ENCODE results near the gene ACAP1.
"Not testable (repeated sequence)": the region's sequence is repeated elsewhere in the genome, so short reads cannot be mapped to it uniquely, and the experiment has no call there.

ACAP1 gene

GRCh38 chr17:7357381-7357780 is 21.1 kb downstream of the ACAP1 start:
- no peaks in the 10 kb centered on the region for H3K9me2 ChIP-seq (replicated peaks; ENCODE audit: control insufficient read depth, low read length)
- no peaks in the 10 kb centered on the region for H3K79me2 ChIP-seq (ENCODE audit: control insufficient read depth, low read length)
- H3K27ac ChIP-seq (ENCODE audit: low read depth, low read length) = no peak overlapping the region
- no peaks in the 10 kb centered on the region for H3K36me3 ChIP-seq (ENCODE audit: control insufficient read depth, low read length)
- 0 out of 2 replicates have a peak, but pooled peaks cover 3% of the 10 kb centered on the region for H3F3A ChIP-seq (ENCODE audit: control insufficient read depth, insufficient read depth)
- H3K4me1 ChIP-seq (ENCODE audit: control insufficient read depth, low read length) = peaks cover 10% of the 10 kb centered on the region
- no peak overlapping the region for H3K4me3 ChIP-seq (ENCODE audit: low read length)
- no peak for TF ChIP-seq EZH2phosphoT487 (IDR thresholded peaks at IDR 0.05; ENCODE audit: borderline replicate concordance, low read length)
- no peak for TF ChIP-seq CTCF (IDR thresholded peaks at IDR 0.05; ENCODE audit: low read depth, low read length, poor library complexity, severe bottlenecking)
- H4K20me1 ChIP-seq (ENCODE audit: control insufficient read depth, insufficient read depth, low read depth, low read length) = no peaks in the 10 kb centered on the region
- no peak overlapping the region for H3K4me2 ChIP-seq (ENCODE audit: low read length)
- no peaks in the 10 kb centered on the region for H3K27me3 ChIP-seq (ENCODE audit: control insufficient read depth, low read length)
- H3K9me3 ChIP-seq (ENCODE audit: control insufficient read depth, insufficient read depth, low read length) = no peaks in the 10 kb centered on the region

GRCh38 chr17:7361906-7362305 is 25.6 kb downstream of the ACAP1 start:
- no peaks in the 10 kb centered on the region for H3K9me3 ChIP-seq (ENCODE audit: control insufficient read depth, insufficient read depth, low read length)
- no peaks in the 10 kb centered on the region for H3K27me3 ChIP-seq (ENCODE audit: control insufficient read depth, low read length)
- no peak for TF ChIP-seq EZH2phosphoT487 (IDR thresholded peaks at IDR 0.05; ENCODE audit: borderline replicate concordance, low read length)
- TF ChIP-seq CTCF (IDR thresholded peaks at IDR 0.05; ENCODE audit: low read depth, low read length, poor library complexity, severe bottlenecking) = no peak
- no peak overlapping the region for H3K4me2 ChIP-seq (ENCODE audit: low read length)
- no peaks in the 10 kb centered on the region for H3K4me1 ChIP-seq (ENCODE audit: control insufficient read depth, low read length)
- H3F3A ChIP-seq (ENCODE audit: control insufficient read depth, insufficient read depth) = no peaks in the 10 kb centered on the region
- H4K20me1 ChIP-seq (ENCODE audit: control insufficient read depth, insufficient read depth, low read depth, low read length) = no peaks in the 10 kb centered on the region
- no peaks in the 10 kb centered on the region for H3K9me2 ChIP-seq (replicated peaks; ENCODE audit: control insufficient read depth, low read length)
- no peak overlapping the region for H3K4me3 ChIP-seq (ENCODE audit: low read length)
- H3K36me3 ChIP-seq (ENCODE audit: control insufficient read depth, low read length) = no peaks in the 10 kb centered on the region
- H3K79me2 ChIP-seq (ENCODE audit: control insufficient read depth, low read length) = no peaks in the 10 kb centered on the region
- no peak overlapping the region for H3K27ac ChIP-seq (ENCODE audit: low read depth, low read length)

GRCh38 chr17:7363311-7363710 is 27.0 kb downstream of the ACAP1 start:
- Histone ChIP-seq H3K9me2 (replicated peaks; ENCODE audit: control insufficient read depth, low read length) (no peaks in the 10 kb centered on the region), H3F3A (ENCODE audit: control insufficient read depth, insufficient read depth) (no peaks in the 10 kb centered on the region), H3K4me3 (ENCODE audit: low read length) (no peak overlapping the region), H3K9me3 (ENCODE audit: control insufficient read depth, insufficient read depth, low read length) (no peaks in the 10 kb centered on the region), H3K4me1 (ENCODE audit: control insufficient read depth, low read length) (no peaks in the 10 kb centered on the region), H3K4me2 (ENCODE audit: low read length) (no peak overlapping the region), H3K27me3 (ENCODE audit: control insufficient read depth, low read length) (no peaks in the 10 kb centered on the region), H4K20me1 (ENCODE audit: control insufficient read depth, insufficient read depth, low read depth, low read length) (no peaks in the 10 kb centered on the region), H3K79me2 (ENCODE audit: control insufficient read depth, low read length) (no peaks in the 10 kb centered on the region), H3K36me3 (ENCODE audit: control insufficient read depth, low read length) (no peaks in the 10 kb centered on the region), H3K27ac (ENCODE audit: low read depth, low read length) (no peak overlapping the region)
- no peak for TF ChIP-seq CTCF (IDR thresholded peaks at IDR 0.05; ENCODE audit: low read depth, low read length, poor library complexity, severe bottlenecking)
- TF ChIP-seq EZH2phosphoT487 (IDR thresholded peaks at IDR 0.05; ENCODE audit: borderline replicate concordance, low read length) = no peak

- H3K27me3 ChIP-seq (ENCODE audit: control insufficient read depth, low read length); H3K79me2 ChIP-seq (ENCODE audit: control insufficient read depth, low read length); H3K9me2 ChIP-seq (replicated peaks; ENCODE audit: control insufficient read depth, low read length); H3K9me3 ChIP-seq (ENCODE audit: control insufficient read depth, insufficient read depth, low read length); H3K36me3 ChIP-seq (ENCODE audit: control insufficient read depth, low read length); H3K4me2 ChIP-seq (ENCODE audit: low read length); H3K4me3 ChIP-seq (ENCODE audit: low read length); H3K4me1 ChIP-seq (ENCODE audit: control insufficient read depth, low read length); H4K20me1 ChIP-seq (ENCODE audit: control insufficient read depth, insufficient read depth, low read depth, low read length); H3F3A ChIP-seq (ENCODE audit: control insufficient read depth, insufficient read depth); H3K27ac ChIP-seq (ENCODE audit: low read depth, low read length): not testable (repeated sequence)
Measured at GRCh38 chr17:7365963-7366362, 29.6 kb downstream of the ACAP1 start.

All from DOHH2 (cell line).